Measurements from ENCODE around the gene KCNQ1.

GRCh38 chr11:2741006-2741376 is 296.2 kb downstream of the KCNQ1 start:
- TF ChIP-seq, protein P1, sequence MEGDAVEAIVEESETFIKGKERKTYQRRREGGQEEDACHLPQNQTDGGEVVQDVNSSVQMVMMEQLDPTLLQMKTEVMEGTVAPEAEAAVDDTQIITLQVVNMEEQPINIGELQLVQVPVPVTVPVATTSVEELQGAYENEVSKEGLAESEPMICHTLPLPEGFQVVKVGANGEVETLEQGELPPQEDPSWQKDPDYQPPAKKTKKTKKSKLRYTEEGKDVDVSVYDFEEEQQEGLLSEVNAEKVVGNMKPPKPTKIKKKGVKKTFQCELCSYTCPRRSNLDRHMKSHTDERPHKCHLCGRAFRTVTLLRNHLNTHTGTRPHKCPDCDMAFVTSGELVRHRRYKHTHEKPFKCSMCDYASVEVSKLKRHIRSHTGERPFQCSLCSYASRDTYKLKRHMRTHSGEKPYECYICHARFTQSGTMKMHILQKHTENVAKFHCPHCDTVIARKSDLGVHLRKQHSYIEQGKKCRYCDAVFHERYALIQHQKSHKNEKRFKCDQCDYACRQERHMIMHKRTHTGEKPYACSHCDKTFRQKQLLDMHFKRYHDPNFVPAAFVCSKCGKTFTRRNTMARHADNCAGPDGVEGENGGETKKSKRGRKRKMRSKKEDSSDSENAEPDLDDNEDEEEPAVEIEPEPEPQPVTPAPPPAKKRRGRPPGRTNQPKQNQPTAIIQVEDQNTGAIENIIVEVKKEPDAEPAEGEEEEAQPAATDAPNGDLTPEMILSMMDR (conservative IDR thresholded peaks at IDR 0.05), result no peak
- no peak for TF ChIP-seq EZH2 (IDR thresholded peaks at IDR 0.05; ENCODE audit: low read depth)
